HuH-7.5 (cell line): ENCODE measurements around the gene TIMM17A.

ENCODE experiments used
- DNase-seq: peaks from one replicate; pipeline ENCODE4 v3.0.0; 2011; ENCODE audit warnings: low spot score

Gene TIMM17A

DNA sequence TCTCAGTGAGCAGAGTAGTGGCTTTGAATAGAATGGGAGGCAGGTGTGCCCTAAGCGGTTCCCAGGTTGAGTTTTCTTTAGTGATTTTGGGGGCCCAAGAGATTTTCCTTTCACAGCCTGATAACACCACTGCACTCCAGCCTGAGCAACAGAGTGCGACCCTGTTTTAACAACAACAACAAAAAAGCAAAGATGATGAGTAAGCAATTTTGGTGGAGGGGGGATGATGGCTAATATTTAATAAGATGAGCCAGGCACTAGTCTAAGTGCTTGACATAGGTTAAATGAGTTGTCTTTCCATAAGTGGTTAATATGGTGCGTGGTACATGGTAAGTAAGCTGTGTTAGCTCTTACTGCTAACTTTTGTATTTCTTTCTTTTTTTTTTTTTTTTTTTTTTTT is 29.1 kb downstream of the TIMM17A start:
- no peak for DNase-seq

GRCh38 chr1:201985355-201985754 is 30.1 kb downstream of the TIMM17A start:
- DNase-seq, result no peak

GRCh38 chr1:201988601-201989000 is 33.3 kb downstream of the TIMM17A start:
- DNase-seq, result no peak

DNA sequence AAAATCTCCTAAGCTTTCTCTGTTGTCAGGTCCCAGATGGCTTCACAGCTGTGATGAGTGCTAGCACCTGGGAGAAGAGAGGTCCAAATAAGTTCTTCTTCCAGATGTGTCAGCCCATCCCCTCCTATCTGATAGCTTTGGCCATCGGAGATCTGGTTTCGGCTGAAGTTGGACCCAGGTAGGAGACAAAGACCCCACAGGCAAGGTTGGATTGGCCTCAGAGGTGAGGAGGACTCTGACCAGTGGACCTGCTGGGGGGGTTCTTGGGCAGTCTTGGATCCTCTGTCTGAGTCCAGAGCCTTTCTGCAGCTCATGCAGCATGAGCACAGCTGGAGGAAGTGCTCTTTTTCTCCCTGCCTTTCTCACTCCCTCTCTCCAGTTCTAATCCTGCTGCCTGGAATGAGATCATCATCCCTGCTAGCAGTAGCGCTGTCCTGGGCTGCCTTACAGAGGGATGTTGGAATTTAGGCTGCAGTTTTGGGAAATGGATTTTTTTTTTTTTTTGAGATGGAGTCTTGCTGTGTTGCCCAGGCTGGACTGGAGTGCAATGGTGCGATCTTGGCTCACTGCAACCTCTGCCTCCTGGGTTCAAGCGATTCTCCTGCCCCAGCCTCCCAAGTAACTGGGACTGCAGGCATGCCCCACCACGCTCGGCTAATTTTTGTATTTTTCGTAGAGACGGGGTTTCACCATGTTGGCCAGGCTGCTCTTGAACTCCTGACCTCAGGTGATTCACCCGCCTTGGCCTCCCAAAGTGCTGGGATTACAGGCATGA is 34.2 kb downstream of the TIMM17A start:
- no peak for DNase-seq

- DNase-seq, result no peak
Measured at GRCh38 chr1:201990427-201990826, 35.1 kb downstream of the TIMM17A start.

- DNase-seq, result peak; percentile 70
Measured at GRCh38 chr1:201999625-202000238, 44.4 kb downstream of the TIMM17A start.

DNA sequence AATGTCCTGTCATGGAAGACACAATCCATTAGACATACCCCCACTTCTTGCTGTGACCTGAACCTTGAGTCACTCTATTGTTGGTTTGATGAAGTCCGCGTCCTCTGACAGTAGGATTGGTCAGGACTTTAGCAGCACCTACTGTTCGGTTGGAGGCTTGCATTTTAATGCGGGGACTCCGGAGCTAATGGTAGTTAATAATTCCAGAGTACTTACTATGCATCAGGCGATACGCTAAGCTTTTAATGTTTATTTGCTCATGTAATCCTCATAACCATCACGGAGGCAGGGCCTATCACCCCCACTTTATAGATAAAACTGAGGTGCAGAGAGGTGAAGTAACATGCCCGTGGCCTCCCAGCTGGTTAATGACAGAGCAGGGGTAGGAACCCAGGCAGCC is 47.2 kb downstream of the TIMM17A start:
- no peak for DNase-seq

- no peak for DNase-seq
Measured at GRCh38 chr1:202004711-202005110, 49.4 kb downstream of the TIMM17A start.

DNA sequence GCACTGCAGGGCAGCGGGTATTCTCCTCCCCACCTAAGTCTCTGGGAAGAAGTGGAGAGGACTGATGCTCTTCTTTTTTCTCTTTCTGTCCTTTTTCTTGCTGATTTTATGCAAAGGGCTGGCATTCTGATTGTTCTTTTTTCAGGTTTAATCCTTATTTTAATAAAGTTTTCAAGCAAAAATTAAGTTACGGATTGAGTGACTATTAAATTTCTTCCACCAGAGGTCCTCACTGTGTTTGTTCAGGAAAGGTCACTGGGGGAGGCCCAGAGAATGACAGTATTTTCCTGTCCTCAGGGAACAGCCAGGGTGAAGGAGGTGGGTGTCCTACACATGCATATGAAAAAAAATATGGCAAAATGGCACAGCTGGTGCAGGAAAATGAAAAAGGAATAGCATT is 50.7 kb downstream of the TIMM17A start:
- DNase-seq, result peak; percentile 64

GRCh38 chr1:202007304-202007703 is 52.0 kb downstream of the TIMM17A start:
- DNase-seq, result no peak

GRCh38 chr1:202007805-202008489 is 52.6 kb downstream of the TIMM17A start:
- DNase-seq, result no peak

DNA sequence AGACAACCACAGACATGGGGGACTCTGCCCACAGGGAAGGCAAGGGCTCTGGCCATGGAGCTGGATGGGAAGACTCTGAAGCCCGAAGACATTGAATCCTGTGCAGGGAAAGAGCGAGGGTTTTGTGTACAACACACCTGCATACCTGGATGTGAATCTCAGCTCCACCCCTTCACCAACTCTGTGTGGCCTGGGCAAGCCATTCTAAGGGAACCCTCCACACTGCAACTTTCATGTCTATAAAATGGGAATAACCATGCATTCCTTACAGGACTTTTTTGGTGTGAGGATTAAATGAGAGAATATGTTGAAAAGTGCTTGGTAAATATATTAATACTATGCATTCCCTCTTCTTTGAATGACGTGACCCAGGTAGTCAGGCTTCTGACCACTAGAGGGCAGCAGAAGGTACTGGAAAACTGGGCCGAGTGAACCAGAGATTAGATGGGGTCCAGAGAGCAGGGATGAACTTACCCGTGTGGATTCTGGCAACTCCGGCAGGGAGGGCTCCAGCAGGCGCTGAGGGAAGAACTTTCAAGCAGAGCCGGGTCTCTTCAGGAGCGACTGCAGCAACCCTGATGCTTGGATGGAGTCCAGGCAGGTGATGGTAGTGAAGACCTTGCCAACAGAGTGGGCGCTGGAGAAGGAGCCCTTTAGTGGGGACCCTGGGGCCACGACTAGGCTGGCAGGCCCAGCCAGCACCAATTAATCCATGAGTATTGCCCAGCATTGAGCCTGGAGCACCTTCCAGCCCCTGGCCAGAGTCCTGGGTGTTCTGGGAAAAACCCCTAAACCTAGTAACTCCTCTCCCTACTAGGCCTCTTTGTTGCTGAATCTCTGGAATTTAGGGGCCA is 54.2 kb downstream of the TIMM17A start:
- peak; percentile 73 for DNase-seq

GRCh38 chr1:202010180-202011015 is 55.1 kb downstream of the TIMM17A start, which contains the start of gene ELF3:
Gene ELF3, plus strand, starts transcription at chr1:202010587. Its CDS starts 550 bp downstream, at chr1:202011137.
- peak; percentile 89 for DNase-seq

- no peak for DNase-seq
Measured at GRCh38 chr1:202011994-202012393, 56.7 kb downstream of the TIMM17A start.

DNA sequence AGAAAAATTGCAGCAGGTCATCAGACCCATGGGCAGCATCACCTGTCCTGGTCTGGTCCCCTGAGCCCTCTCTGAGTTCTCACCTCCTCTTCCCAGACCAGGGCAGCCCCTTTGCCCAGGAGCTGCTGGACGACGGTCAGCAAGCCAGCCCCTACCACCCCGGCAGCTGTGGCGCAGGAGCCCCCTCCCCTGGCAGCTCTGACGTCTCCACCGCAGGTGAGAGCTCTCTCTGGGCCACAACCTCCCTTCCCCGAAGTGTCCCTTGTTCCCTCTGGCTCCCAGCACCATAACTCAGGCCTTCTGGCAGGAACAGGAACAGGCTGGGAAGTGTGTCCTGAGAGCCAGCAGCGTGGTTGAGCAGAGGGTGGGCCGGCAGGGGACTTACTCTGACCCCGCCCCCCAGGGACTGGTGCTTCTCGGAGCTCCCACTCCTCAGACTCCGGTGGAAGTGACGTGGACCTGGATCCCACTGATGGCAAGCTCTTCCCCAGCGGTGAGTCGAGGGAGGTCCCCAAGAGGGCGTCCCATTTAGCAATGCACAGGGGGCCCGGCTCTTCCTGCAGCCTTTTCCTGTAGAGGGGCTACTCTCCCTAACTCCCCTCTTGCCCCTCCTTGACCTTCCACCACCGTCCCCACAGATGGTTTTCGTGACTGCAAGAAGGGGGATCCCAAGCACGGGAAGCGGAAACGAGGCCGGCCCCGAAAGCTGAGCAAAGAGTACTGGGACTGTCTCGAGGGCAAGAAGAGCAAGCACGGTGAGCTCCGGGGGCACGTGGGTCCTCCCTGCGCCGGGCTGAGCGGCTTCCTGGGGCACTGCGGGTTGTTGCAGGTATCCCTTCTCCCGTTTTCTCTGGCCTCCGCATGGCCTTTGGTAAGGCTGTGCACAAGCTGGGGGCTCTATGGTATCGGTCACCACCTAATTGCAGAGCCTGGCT is 57.5 kb downstream of the TIMM17A start:
- no peak for DNase-seq

GRCh38 chr1:202013603-202014002 is 58.3 kb downstream of the TIMM17A start:
- DNase-seq, result no peak

DNA sequence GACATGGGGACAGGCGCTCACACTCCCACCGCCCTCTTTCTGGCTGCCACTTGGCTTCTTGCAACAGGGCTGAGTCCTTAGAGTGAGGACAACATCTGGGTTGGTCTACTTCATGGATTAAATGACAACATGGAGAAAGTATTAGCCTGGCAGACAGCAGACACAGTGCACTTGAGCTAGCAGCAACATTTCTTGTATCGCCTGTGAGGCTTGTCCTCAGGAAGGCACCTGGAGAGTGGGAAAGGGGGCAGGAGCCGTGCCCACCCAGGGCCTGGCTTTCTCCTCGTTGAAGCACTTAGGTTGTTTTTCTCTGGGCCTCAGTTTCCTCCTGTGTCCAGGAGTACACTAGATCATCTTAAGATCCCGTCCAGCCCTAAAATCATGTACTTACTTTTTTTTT is 58.8 kb downstream of the TIMM17A start:
- DNase-seq, result no peak

DNA sequence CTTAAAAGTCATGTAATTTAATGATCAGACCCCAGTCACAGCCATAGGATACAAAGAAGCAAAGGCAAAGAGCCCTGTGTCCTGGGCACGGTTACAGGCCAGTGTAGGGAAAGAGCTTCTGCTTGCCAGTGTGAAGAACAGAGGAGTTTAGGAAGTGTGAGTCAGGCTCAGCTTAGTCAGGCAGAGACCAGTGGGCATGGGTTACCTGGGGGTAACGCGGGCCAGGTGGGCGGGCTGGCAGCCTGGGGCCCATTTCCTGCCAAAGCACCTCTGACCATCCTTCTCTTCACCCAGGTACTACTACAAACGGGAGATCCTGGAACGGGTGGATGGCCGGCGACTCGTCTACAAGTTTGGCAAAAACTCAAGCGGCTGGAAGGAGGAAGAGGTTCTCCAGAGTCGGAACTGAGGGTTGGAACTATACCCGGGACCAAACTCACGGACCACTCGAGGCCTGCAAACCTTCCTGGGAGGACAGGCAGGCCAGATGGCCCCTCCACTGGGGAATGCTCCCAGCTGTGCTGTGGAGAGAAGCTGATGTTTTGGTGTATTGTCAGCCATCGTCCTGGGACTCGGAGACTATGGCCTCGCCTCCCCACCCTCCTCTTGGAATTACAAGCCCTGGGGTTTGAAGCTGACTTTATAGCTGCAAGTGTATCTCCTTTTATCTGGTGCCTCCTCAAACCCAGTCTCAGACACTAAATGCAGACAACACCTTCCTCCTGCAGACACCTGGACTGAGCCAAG is 59.8 kb downstream of the TIMM17A start:
- no peak for DNase-seq

GRCh38 chr1:202015662-202015937 is 60.3 kb downstream of the TIMM17A start:
- no peak for DNase-seq
